SK-N-SH treated with all-trans-retinoic acid at 6 μM for 48 hours (cell line): ENCODE results near the gene ANKRD11.

Experiments
- BACH2 ChIP-seq: fragments of 250-450 bp; sonication (Bioruptor Pico); IDR thresholded peaks from 2 replicates; pipeline ENCODE4 v1.9.0; 2021; ENCODE audit warnings: mild to moderate bottlenecking, borderline replicate concordance
- CREB5 ChIP-seq: fragments of 250-450 bp; sonication (Bioruptor Pico); IDR thresholded peaks from 2 replicates; pipeline ENCODE4 v1.5.1; 2020; ENCODE audit warnings: low read depth, mild to moderate bottlenecking, moderate library complexity
- CSDC2 ChIP-seq: fragments of 250-450 bp; sonication (Bioruptor Pico); IDR thresholded peaks from 2 replicates; pipeline ENCODE4 v1.5.0; 2020; ENCODE audit warnings: mild to moderate bottlenecking, moderate library complexity
- ISL1 ChIP-seq: fragments of 250-450 bp; sonication (Bioruptor Pico); IDR thresholded peaks from 2 replicates; pipeline ENCODE4 v2.1.2; 2022; ENCODE audit warnings: mild to moderate bottlenecking, moderate library complexity
- PATZ1 ChIP-seq: fragments of 250-450 bp; sonication (Bioruptor Pico); IDR thresholded peaks from 2 replicates; pipeline ENCODE4 v1.8.0; 2020; ENCODE audit warnings: mild to moderate bottlenecking, moderate library complexity, borderline replicate concordance
- RARB ChIP-seq: fragments of 250-450 bp; sonication (Bioruptor Pico); IDR thresholded peaks from 2 replicates; pipeline ENCODE4 v1.8.0; 2021; ENCODE audit warnings: mild to moderate bottlenecking, moderate library complexity
- SNAI2 ChIP-seq: fragments of 250-450 bp; sonication (Bioruptor Pico); IDR thresholded peaks from 2 replicates; pipeline ENCODE4 v1.5.0; 2020; ENCODE audit warnings: mild to moderate bottlenecking, moderate library complexity
- ZFP3 ChIP-seq: fragments of 250-450 bp; sonication (Bioruptor Pico); IDR thresholded peaks from 2 replicates; pipeline ENCODE4 v1.5.0; 2020; ENCODE audit warnings: mild to moderate bottlenecking, moderate library complexity
- ZFP30 ChIP-seq: fragments of 450-650 bp; formaldehyde crosslinking; IDR thresholded peaks from 2 replicates; pipeline ENCODE4 v1.5.0; 2022; ENCODE audit warnings: mild to moderate bottlenecking, moderate library complexity
- ZNF565 ChIP-seq: fragments of 450-650 bp; formaldehyde crosslinking; conservative IDR thresholded peaks from 2 replicates; pipeline ENCODE4 v1.5.0; 2020; ENCODE audit warnings: low read depth, mild to moderate bottlenecking, moderate library complexity

- no peak for TF ChIP-seq ZFP3 (CRISPR knock-in tag)
- TF ChIP-seq ZNF565 (CRISPR knock-in tag), result no peak
- no peak for TF ChIP-seq PATZ1 (CRISPR knock-in tag)
- no peak for TF ChIP-seq CREB5
- TF ChIP-seq ZFP30 (CRISPR knock-in tag), result no peak
- TF ChIP-seq SNAI2 (CRISPR knock-in tag), result no peak
- no peak for TF ChIP-seq RARB (CRISPR knock-in tag)
- TF ChIP-seq CSDC2 (CRISPR knock-in tag), result no peak
- no peak for TF ChIP-seq BACH2
- no peak for TF ChIP-seq ISL1 (CRISPR knock-in tag)
Measured at GRCh38 chr16:89281829-89282228, 208.5 kb downstream of the ANKRD11 start.
